GM18870 (cell line): ENCODE results near the gene PIERCE2.
"Not testable (repeated sequence)": the region's sequence is repeated elsewhere in the genome, so short reads cannot be mapped to it uniquely, and the experiment has no call there.

ENCODE experiments used
- ATAC-seq: cut with Tn5 transposase; IDR thresholded peaks from one replicate; pipeline ENCODE4 v1.9.1; 2021; ENCODE audit warnings: moderate library complexity; ENCODE audit not compliant: unreplicated experiment

The PIERCE2 gene

DNA sequence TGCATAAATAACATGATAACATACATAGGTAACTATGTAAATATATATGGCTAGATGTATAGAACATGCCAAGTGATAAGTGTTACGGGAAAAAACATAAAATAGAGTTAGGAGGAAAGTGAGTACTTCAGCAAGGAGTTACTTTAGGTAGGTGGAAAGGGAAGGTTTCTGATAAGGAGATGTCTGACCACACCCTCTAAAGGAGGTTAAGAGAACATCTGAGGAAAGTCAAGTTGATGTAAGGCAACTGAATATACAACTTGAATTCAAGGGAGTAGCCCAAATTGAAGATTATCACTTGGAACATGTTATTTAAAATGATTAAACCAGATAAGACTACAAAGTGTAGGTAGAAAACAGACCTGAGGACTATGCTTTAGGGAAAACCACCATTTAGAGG lies 13.8 kb downstream of the PIERCE2 start:
- no peak for ATAC-seq

DNA sequence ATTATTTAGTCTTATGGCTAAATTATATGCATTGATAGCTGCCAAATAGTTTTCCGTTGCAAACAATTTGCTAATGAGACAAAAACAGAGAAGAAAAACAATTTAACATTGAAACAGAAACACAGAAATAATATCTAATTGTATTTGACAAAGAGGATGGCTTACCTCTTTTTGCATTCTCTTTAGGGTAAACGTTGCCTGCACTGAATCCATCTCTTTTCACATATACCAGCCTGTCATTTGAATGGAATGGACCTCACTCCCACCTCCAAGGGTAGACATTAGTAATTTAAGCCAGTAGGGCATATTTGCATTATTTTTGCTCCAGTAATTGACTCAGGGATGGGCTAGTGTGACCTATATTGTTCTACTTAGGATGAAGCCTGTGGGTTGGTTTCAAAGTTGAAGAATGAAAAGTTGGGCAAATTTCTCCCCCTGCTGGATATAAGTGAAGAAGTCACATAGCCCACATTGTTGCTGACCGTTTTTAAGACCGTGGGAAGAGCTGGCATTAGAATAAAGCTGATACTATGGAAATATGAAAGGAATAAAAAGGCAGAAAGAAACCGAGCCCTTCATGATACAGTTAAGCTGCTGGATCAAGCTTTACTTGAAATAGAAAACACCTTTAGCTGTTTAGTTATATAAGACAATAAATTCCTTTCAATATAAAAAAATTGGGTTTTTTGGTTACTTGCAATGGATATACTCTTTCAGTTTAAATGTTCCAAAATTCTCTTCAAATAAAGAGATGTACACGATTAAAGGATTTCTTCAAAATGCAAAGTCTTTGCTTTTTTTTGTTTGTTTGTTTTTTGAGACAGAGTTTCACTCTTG lies 26.9 kb downstream of the PIERCE2 start:
- ATAC-seq = no peak

DNA sequence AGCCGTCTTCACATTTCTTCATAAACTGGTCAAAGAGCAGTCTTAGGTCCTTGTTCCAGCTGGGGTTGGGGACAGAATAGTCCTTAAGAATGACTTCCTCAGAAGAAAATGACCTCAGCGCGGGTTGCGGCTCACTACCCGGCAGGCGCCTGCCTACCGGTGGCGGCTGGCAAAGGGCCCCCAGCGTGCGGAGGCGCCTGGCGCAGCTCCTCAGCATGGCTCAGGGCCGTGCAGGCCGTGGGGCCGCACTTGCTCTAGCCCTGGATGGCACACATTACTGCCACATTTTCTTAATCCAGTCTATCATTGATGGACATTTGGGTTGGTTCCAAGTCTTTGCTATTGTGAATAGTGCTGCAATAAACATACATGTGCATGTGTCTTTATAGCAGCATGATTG lies 34.8 kb downstream of the PIERCE2 start:
- ATAC-seq = not testable (repeated sequence)

DNA sequence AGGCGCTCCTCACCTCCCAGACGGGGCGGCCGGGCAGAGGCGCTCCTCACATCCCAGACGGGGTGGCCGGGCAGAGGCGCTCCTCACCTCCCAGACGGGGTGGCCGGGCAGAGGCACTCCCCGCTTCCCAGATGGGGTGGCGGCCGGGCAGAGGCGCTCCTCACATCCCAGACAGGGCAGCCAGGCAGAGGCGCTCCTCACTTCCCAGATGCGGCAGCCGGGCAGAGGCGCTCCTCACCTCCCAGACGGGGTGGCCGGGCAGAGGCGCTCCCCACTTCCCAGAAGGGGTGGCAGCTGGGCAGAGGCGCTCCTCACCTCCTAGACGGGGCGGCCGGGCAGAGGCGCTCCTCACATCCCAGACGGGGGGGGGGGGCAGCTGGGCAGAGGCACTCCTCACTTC lies 37.6 kb downstream of the PIERCE2 start:
- not testable (repeated sequence) for ATAC-seq

DNA sequence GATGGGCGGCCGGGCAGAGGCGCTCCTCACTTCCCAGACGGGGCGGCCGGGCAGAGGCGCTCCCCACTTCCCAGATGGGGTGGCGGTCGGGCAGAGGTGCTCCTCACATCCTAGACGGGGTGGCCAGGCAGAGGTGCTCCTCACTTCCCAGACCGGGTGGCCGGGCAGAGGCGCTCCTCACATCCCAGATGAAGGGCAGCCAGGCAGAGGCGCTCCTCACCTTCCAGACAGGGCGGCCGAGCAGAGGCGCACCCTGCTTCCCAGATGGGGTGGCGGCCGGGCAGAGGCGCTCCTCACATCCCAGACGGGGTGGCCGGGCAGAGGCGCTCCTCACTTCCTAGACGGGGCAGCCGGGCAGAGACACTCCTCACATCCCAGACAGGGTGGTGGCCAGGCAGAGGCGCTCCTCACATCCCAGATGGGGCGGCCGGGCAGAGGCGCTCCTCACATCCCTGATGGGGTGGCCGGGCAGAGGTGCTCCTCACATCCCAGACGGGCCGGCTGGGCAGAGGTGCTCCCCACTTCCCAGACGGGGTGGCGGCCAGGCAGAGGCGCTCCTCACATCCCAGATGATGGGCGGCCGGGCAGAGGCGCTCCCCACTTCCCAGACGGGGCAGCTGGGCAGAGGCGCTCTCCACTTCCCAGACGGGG lies 38.2 kb downstream of the PIERCE2 start:
- not testable (repeated sequence) for ATAC-seq

DNA sequence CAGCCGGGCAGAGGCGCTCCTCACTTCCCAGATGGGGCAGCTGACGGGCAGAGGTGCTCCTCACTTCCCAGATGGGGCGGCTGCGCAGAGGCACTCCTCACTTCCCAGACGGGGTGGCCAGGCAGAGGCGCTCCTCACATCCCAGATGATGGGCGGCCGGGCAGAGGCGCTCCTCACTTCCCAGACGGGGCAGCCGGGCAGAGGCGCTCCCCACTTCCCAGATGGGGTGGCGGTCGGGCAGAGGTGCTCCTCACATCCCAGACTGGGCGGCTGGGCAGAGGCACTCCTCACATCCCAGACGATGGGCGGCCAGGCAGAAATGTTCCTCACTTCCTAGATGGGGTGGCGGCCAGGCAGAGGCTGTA lies 38.7 kb downstream of the PIERCE2 start:
- not testable (repeated sequence) for ATAC-seq

DNA sequence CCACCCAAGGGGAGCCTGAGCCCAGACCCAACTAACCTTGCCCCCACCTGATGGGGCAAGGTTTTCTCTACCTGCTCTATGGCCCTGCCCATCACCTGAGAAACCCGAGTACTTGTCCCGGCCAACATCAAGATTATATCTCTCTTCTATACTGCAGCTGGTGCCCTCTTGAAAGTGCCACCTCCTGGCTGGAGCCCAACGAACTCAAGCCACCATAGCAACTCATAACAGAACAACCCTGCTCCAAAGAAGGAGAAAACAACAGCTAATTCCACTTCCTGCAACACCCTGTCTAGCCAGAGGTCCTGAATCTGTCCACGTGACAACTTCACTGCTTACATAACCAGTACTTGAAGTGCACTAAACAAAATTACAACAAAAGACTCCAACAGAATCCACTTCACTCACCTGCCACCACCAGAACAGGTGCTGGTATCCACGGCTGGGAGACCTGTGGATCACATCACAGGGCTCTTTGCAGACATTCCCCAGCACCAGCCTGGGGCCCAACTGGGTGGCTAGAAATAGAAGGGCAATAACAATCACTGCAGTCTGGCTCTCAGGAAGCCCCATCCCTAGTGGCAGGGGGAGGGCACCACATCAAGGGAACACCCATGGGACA lies 49.2 kb downstream of the PIERCE2 start:
- ATAC-seq = no peak

DNA sequence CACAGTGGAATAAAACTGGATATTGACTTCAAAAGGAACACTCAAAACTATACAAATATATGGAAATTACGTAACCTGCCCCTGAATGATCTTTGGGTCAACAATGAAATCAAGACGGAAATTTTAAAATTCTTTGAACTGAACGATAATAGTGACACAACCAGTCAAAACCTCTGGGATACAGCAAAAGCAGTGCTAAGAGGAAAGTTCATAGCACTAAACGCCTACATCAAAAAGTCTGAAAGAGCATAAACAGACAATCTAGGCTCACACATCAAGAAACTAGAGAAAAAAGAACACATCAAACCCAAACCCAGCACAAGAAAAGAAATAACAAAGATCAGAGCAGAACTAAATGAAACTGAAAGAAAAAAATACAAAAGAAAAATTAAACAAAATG lies 53.2 kb downstream of the PIERCE2 start:
- no peak for ATAC-seq

DNA sequence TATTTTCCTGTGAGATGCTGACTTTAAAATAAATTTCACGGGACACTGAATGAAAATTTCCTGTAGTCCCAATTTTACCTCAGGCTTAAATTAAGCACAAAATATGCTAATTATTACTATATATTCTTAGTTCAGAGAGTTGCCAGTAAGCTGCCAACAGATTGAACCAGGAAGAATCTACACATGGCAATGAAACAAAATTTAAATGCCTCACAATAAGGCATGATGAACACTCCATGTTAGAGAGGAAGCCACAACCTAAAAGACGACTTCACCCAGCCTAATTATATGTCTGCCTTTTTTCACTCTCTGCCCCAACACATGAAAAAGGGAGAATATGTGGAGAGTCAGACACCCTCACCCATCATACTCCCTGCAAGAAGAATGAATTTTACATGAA lies 60.0 kb downstream of the PIERCE2 start:
- no peak for ATAC-seq
